IMR-90 (cell line): ENCODE data around the gene IFNG-AS1. TPM values are rescaled to one million over a fixed set of nuclear protein-coding genes. Genes with fewer than 3 reads are reported as not detected.

Experiments
- ATAC-seq: fragments of 200-7000 bp; cut with Tn5 transposase; 2 replicates; pipeline ENCODE4 v1.9.1; 2020; ENCODE audit warnings: low read depth, mild to moderate bottlenecking, moderate library complexity
- BruUV-seq: library from RNA; stranded (reverse); fragments of 400-500 nt; replicated peaks from 2 replicates; lab custom pipeline; 2021; lab: Mats Ljungman, UMichigan
- CTCF ChIA-PET: fragments of 300-600 bp; formaldehyde crosslinking; extraction: SDS; loops from one replicate; lab custom pipeline; 2021; ENCODE audit warnings: antibody characterized with exemption; lab: Yijun Ruan, JAX
- POLR2A ChIA-PET: fragments of 300-600 bp; sonication (Branson Sonifier 250); formaldehyde crosslinking; loops from one replicate; lab custom pipeline; 2022; ENCODE audit warnings: antibody characterized with exemption; ENCODE audit not compliant: unreplicated experiment; lab: Charles Lee
- DNase-seq: peaks from one replicate; pipeline ENCODE4 v3.0.0; 2013
- H2AFZ ChIP-seq: replicated peaks from 2 replicates; pipeline ENCODE3; 2013; ENCODE audit warnings: low read length, mild to moderate bottlenecking; ENCODE audit not compliant: poor library complexity
- H2AK5ac ChIP-seq: 2 replicates; pipeline ENCODE4 v1.6.1; 2013; ENCODE audit warnings: low read depth, low read length, inconsistent platforms
- H2AK9ac ChIP-seq: replicated peaks from 2 replicates; pipeline ENCODE3; 2013; ENCODE audit warnings: mild to moderate bottlenecking, low read depth, low read length, moderate library complexity; ENCODE audit not compliant: poor library complexity
- H2BK120ac ChIP-seq: 2 replicates; pipeline ENCODE4 v1.6.1; 2013; ENCODE audit warnings: low read depth, low read length, inconsistent platforms
- H2BK15ac ChIP-seq: 3 replicates; pipeline ENCODE4 v1.6.1; 2013; ENCODE audit warnings: low read depth, low read length, inconsistent platforms
- H2BK20ac ChIP-seq: 2 replicates; pipeline ENCODE4 v1.6.1; 2013; ENCODE audit warnings: low read depth, mild to moderate bottlenecking, inconsistent platforms, low read length, moderate library complexity
- H2BK5ac ChIP-seq: 2 replicates; pipeline ENCODE4 v1.6.1; 2013; ENCODE audit warnings: mild to moderate bottlenecking, low read depth, low read length, inconsistent platforms; ENCODE audit not compliant: poor library complexity, severe bottlenecking
- H3K14ac ChIP-seq: replicated peaks from 2 replicates; pipeline ENCODE4 v1.6.1; 2013; ENCODE audit warnings: low read depth, low read length, inconsistent platforms
- H3K18ac ChIP-seq: 2 replicates; pipeline ENCODE4 v1.6.1; 2013; ENCODE audit warnings: low read depth, low read length, control low read depth
- H3K23ac ChIP-seq: 2 replicates; pipeline ENCODE4 v1.6.1; 2013; ENCODE audit warnings: low read depth, low read length, inconsistent platforms
- H3K27ac ChIP-seq: 2 replicates; pipeline ENCODE4 v1.5.1; 2013; ENCODE audit warnings: mild to moderate bottlenecking, control low read depth, low read length; ENCODE audit not compliant: insufficient read depth
- H3K27me3 ChIP-seq: 2 replicates; pipeline ENCODE4 v1.6.1; 2013; ENCODE audit warnings: low read length; ENCODE audit not compliant: control insufficient read depth, insufficient read depth
- H3K36me3 ChIP-seq: 2 replicates; pipeline ENCODE4 v1.6.1; 2013; ENCODE audit warnings: low read length, mixed read lengths; ENCODE audit not compliant: control insufficient read depth, insufficient read depth
- H3K4ac ChIP-seq: 2 replicates; pipeline ENCODE4 v1.6.1; 2013; ENCODE audit warnings: low read depth, low read length, inconsistent platforms
- H3K4me1 ChIP-seq: 2 replicates; pipeline ENCODE4 v1.6.1; 2013; ENCODE audit warnings: low read length, mixed read lengths; ENCODE audit not compliant: control insufficient read depth, insufficient read depth
- H3K4me2 ChIP-seq: 2 replicates; pipeline ENCODE4 v1.6.1; 2013; ENCODE audit warnings: low read depth, mild to moderate bottlenecking, control low read depth, low read length, moderate library complexity
- H3K4me3 ChIP-seq: 2 replicates; pipeline ENCODE4 v1.5.1; 2013; ENCODE audit warnings: low read depth, mild to moderate bottlenecking, control low read depth, low read length, moderate library complexity; ENCODE audit not compliant: insufficient read depth
- H3K56ac ChIP-seq: 2 replicates; pipeline ENCODE4 v1.6.1; 2013; ENCODE audit warnings: low read length, inconsistent platforms; ENCODE audit not compliant: insufficient read depth; ENCODE audit errors: extremely low read depth
- H3K79me1 ChIP-seq, 2 experiments: 2 replicates each; pipeline ENCODE4 v1.6.1; 2013; ENCODE audit warnings: low read length in 2 of 2, inconsistent platforms in 1 of 2, low read depth in 1 of 2
- H3K9ac ChIP-seq: 2 replicates; pipeline ENCODE4 v1.6.1; 2013; ENCODE audit warnings: low read depth, low read length, control low read depth
- H3K9me1 ChIP-seq: 2 replicates; pipeline ENCODE4 v1.6.1; 2013; ENCODE audit warnings: low read length, inconsistent platforms; ENCODE audit not compliant: insufficient read depth
- H3K9me3 ChIP-seq: 2 replicates; pipeline ENCODE4 v1.6.1; 2013; ENCODE audit warnings: low read length; ENCODE audit not compliant: control insufficient read depth, insufficient read depth
- H4K20me1 ChIP-seq: 2 replicates; pipeline ENCODE4 v1.6.1; 2013; ENCODE audit warnings: low read length, inconsistent platforms; ENCODE audit not compliant: insufficient read depth
- H4K5ac ChIP-seq: 2 replicates; pipeline ENCODE4 v1.6.1; 2013; ENCODE audit warnings: mild to moderate bottlenecking, low read depth, low read length, control low read depth
- H4K8ac ChIP-seq, 2 experiments: 2 replicates each; pipeline ENCODE4 v1.6.1; 2013; ENCODE audit warnings: low read depth in 2 of 2, low read length in 2 of 2, control low read depth in 1 of 2, inconsistent platforms in 1 of 2
- H4K91ac ChIP-seq: 2 replicates; pipeline ENCODE4 v1.6.1; 2013; ENCODE audit warnings: low read depth, low read length, inconsistent platforms; ENCODE audit not compliant: insufficient read depth
- BHLHE40 ChIP-seq: fragments of 150-350 bp; IDR thresholded peaks from 2 replicates; pipeline ENCODE4 v1.6.1; 2016; ENCODE audit warnings: mild to moderate bottlenecking, low read depth, low read length
- CTCF ChIP-seq: conservative IDR thresholded peaks from 2 replicates; pipeline ENCODE4 v1.5.1; 2012; ENCODE audit warnings: mild to moderate bottlenecking, low read depth, low read length, improper control_type of control experiment
- RFX5 ChIP-seq: IDR thresholded peaks from 2 replicates; pipeline ENCODE4 v1.8.0; 2012; ENCODE audit warnings: low read depth, mild to moderate bottlenecking, low read length, moderate library complexity
- WGBS, 2 experiments: methylation state at CpG; one replicate each; pipeline versions ENCODE4 v1.1.5 to v1.1.7; 2013; ENCODE audit warnings: missing lambda C conversion rate in 2 of 2; ENCODE audit not compliant: insufficient read length in 1 of 2; ENCODE audit errors: extremely low coverage in 2 of 2; 5-methylcytosine and 5-hydroxymethylcytosine counted together
- dilution Hi-C: fragments of 300-500 bp; cut with HindIII; formaldehyde crosslinking; loops from one replicate; pipeline ENCODE4 v1.14.3; 2018; ENCODE audit warnings: low sequenced_read_pairs; ENCODE audit not compliant: unreplicated experiment
- in situ Hi-C: fragments of 300-500 bp; cut with MboI; formaldehyde crosslinking; loops from 3 replicates; pipeline ENCODE4 v1.14.3; 2019; ENCODE audit warnings: low sequenced_read_pairs, inconsistent platforms, mixed read lengths
- intact Hi-C: fragments of 100-400 bp; cut with micrococcal nuclease; formaldehyde crosslinking; loops from 2 replicates; pipeline ENCODE4 v1.10.0; 2022
- polyA plus RNA-seq, 3 experiments: library from polyadenylated mRNA; depleted of rRNA; stranded (reverse); fragments of >200 nt; gene quantifications; 2 replicates each; pipeline ENCODE4 v1.2.3, GENCODE V29; 2012; ENCODE audit warnings: low replicate concordance in 1 of 3
- total RNA-seq: library from RNA; depleted of rRNA; stranded (reverse); fragments of >200 nt; gene quantifications from 2 replicates; pipeline ENCODE4 v1.2.3, GENCODE V29; 2012
- TF ChIP-seq, protein P1 (sequence below): fragments of 150-350 bp; IDR thresholded peaks from 2 replicates; pipeline ENCODE4 v1.6.1; 2016; ENCODE audit warnings: low read depth, mild to moderate bottlenecking, low read length, moderate library complexity, borderline replicate concordance

The IFNG-AS1 gene
- total and polyA plus RNA-seq, 2 of the 4 experiments (the other 2 are of a cell fraction), result not detected

DNA sequence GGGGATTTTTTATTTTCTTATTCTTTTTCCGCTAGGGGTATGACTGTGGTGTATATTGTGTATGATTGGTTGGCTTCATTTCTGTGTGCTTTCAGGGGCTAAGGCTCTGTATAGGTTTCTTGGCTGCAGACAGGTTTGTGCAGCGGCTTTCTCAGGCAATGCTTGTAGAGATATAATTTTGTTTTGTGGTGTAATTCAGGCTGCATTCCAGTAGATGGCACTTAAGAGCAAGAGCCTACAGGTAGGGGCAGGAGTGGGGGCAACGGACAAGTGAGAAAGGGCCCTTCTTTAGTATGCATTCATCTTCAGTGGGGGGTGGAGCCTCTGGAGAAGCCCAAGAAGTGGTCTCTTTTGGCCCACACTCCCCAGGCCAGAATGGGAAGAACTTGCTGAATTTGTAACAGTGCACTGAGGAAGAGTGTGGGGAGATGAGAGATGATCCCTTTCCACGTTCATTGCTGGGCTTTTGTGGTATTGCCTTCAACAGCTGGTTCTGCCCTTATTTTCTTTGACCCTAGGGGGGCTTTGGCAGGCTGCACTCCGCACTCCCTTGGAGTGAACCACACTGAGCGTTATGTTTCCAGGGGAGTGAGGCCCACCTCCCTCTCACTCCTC, 78.6 kb downstream of the IFNG-AS1 start:
- dilution Hi-C loops (no loop called here), intact Hi-C loops (no loop called here), in situ Hi-C loops (no loop called here)
- TF ChIP-seq RFX5, result no peak
- TF ChIP-seq CTCF, result peak; percentile 26; the same call in 1 of the 2 replicates
- TF ChIP-seq BHLHE40, result no peak
- TF ChIP-seq, protein P1, sequence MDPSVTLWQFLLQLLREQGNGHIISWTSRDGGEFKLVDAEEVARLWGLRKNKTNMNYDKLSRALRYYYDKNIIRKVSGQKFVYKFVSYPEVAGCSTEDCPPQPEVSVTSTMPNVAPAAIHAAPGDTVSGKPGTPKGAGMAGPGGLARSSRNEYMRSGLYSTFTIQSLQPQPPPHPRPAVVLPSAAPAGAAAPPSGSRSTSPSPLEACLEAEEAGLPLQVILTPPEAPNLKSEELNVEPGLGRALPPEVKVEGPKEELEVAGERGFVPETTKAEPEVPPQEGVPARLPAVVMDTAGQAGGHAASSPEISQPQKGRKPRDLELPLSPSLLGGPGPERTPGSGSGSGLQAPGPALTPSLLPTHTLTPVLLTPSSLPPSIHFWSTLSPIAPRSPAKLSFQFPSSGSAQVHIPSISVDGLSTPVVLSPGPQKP, result no peak
- no peak overlapping the region for H2BK120ac ChIP-seq
- H3K4me1 ChIP-seq, result no peaks in the 10 kb centered on the region
- no peak overlapping the region for H3K14ac ChIP-seq
- H4K8ac ChIP-seq, result no peak overlapping the region
- H2AFZ ChIP-seq, result no peak overlapping the region
- H3K23ac ChIP-seq, result no peak overlapping the region
- H3K9me3 ChIP-seq, result no peaks in the 10 kb centered on the region
- no peak overlapping the region for H2AK9ac ChIP-seq
- H2AK5ac ChIP-seq, result no peak overlapping the region
- no peak overlapping the region for H3K56ac ChIP-seq
- H3K9ac ChIP-seq, result no peak overlapping the region
- CTCF ChIA-PET, result no interaction called here
- no peak for DNase-seq
- H2BK5ac ChIP-seq, result no peak overlapping the region
- BruUV-seq, result no TSS peak
- H3K4me3 ChIP-seq, result no peak overlapping the region
- H2BK15ac ChIP-seq, result no peak overlapping the region
- H3K36me3 ChIP-seq, result no peaks in the 10 kb centered on the region
- H3K4ac ChIP-seq, result no peak overlapping the region
- H3K4me2 ChIP-seq, result no peak overlapping the region
- H3K9me1 ChIP-seq, result no peaks in the 10 kb centered on the region
- 80% methylated on average over 2 of the region's 6 CpGs; no CpG with 5 or more reads in 1 of the 2 experiments for WGBS, 2 experiments
- no peaks in the 10 kb centered on the region; the same call in 1 of the 2 replicates for H3K27me3 ChIP-seq
- no peak overlapping the region for H4K5ac ChIP-seq
- no peak overlapping the region for H2BK20ac ChIP-seq
- no peak overlapping the region for H3K27ac ChIP-seq
- H3K18ac ChIP-seq, result no peak overlapping the region
- H4K20me1 ChIP-seq, result no peaks in the 10 kb centered on the region
- H4K91ac ChIP-seq, result no peak overlapping the region
- POLR2A ChIA-PET, result no interaction called here
- no peak for ATAC-seq
- no peaks in the 10 kb centered on the region for H3K79me1 ChIP-seq
